ENCODE measurements around the gene ADAMTS1.

DNA sequence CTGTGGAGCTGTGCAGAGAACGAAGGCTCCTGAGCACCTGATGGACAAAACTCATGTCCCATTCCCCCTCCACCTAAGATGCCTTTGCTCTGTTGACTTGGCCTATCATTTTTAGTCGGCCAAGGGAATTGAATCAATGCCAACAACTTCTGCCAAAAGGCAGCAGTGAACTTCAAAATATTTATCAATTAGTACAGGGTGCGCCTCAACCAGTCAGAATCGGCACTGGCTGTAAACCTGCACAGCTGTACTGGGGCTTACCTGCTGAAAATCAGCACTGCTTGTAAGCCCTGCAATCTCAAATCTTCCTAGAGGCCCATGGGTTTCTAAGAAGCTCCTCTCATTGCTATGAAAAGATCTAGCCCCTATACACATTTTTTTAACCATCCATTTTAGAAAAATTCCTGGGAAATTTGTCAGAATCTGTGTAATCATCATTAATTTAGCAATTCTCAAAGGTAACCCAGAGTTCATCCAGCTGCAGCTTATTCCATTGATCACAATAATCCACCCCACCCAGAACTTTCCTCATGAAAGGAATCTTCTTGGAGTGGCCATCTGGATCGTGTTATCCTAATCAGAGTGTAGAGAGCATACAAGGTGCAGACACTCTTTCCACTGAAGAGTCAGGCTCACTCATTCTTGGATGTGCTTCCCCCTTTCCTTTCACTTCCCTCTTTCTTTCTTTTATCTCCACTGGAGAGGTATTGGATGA is 40.2 kb downstream of the ADAMTS1 start:
- TF ChIP-seq, protein P1, sequence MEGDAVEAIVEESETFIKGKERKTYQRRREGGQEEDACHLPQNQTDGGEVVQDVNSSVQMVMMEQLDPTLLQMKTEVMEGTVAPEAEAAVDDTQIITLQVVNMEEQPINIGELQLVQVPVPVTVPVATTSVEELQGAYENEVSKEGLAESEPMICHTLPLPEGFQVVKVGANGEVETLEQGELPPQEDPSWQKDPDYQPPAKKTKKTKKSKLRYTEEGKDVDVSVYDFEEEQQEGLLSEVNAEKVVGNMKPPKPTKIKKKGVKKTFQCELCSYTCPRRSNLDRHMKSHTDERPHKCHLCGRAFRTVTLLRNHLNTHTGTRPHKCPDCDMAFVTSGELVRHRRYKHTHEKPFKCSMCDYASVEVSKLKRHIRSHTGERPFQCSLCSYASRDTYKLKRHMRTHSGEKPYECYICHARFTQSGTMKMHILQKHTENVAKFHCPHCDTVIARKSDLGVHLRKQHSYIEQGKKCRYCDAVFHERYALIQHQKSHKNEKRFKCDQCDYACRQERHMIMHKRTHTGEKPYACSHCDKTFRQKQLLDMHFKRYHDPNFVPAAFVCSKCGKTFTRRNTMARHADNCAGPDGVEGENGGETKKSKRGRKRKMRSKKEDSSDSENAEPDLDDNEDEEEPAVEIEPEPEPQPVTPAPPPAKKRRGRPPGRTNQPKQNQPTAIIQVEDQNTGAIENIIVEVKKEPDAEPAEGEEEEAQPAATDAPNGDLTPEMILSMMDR (conservative IDR thresholded peaks at IDR 0.05), result no peak
- TF ChIP-seq EZH2 (IDR thresholded peaks at IDR 0.05; ENCODE audit: low read depth), result no peak

All from PC-9 (cell line).